Activated CD4-positive, alpha-beta memory T cell treated with anti-CD3 and anti-CD28 coated beads, Interleukin-2, amount 10 ng/mL, durations not matched to agents 7 days and 5 days (primary cell): ENCODE measurements around the gene C1QB. TPM values are rescaled to one million over a fixed set of nuclear protein-coding genes. Genes with fewer than 3 reads are reported as not detected.
"Not testable (repeated sequence)": the region's sequence is repeated elsewhere in the genome, so short reads cannot be mapped to it uniquely, and the experiment has no call there.

Source experiments
- CTCF ChIA-PET: fragments of 350-600 bp; sonication (Branson Sonifier 250); formaldehyde crosslinking; loops from one replicate; lab custom pipeline; 2021; ENCODE audit warnings: antibody characterized with exemption, inconsistent platforms; lab: Charles Lee
- POLR2A ChIA-PET: fragments of 350-600 bp; sonication (Branson Sonifier 250); formaldehyde crosslinking; loops from one replicate; lab custom pipeline; 2021; ENCODE audit warnings: antibody characterized with exemption; lab: Charles Lee
- DNase-seq: peaks from one replicate; pipeline ENCODE4 v3.0.0-alpha.2; 2020
- H3K27ac Mint-ChIP-seq: one replicate; pipeline ENCODE4 v1.8.0; 2021; ENCODE audit warnings: mild to moderate bottlenecking, mixed read lengths
- H3K27me3 Mint-ChIP-seq: one replicate; pipeline ENCODE4 v1.8.0; 2021; ENCODE audit warnings: mixed read lengths
- H3K36me3 Mint-ChIP-seq: one replicate; pipeline ENCODE4 v1.8.0; 2021; ENCODE audit warnings: low read depth, mixed read lengths
- H3K4me1 Mint-ChIP-seq: one replicate; pipeline ENCODE4 v1.8.0; 2021; ENCODE audit warnings: mixed read lengths
- H3K4me3 Mint-ChIP-seq: one replicate; pipeline ENCODE4 v1.8.0; 2021; ENCODE audit warnings: mild to moderate bottlenecking, mixed read lengths
- H3K9me3 Mint-ChIP-seq: one replicate; pipeline ENCODE4 v1.8.0; 2021; ENCODE audit warnings: mixed read lengths
- total RNA-seq, 2 experiments: library from RNA; stranded (reverse); gene quantifications; one replicate each; pipeline ENCODE4 v1.2.3, GENCODE V29; 2021

The C1QB gene
- total RNA-seq, 2 experiments from 2014 or later: not detected

- Mint-ChIP-seq H3K4me3 (no peak overlapping the region), H3K9me3 (no peaks in the 10 kb centered on the region), H3K27me3 (peaks cover 8% of the 10 kb centered on the region), H3K27ac (no peak overlapping the region), H3K4me1 (no peaks in the 10 kb centered on the region), H3K36me3 (no peaks in the 10 kb centered on the region)
- POLR2A ChIA-PET: no interaction called here
- CTCF ChIA-PET: no interaction called here
- DNase-seq: no peak
These were observed 46.9 kb downstream of the C1QB start for GRCh38 chr1:22699681-22700520.

- Mint-ChIP-seq H3K9me3 (no peaks in the 10 kb centered on the region), H3K4me3 (no peak overlapping the region), H3K36me3 (no peaks in the 10 kb centered on the region), H3K4me1 (no peaks in the 10 kb centered on the region), H3K27ac (no peak overlapping the region), H3K27me3 (peaks cover 14% of the 10 kb centered on the region)
- no peak for DNase-seq
- CTCF ChIA-PET: interaction anchor here (1.2 to 3.1 kb wide), 2 partner anchors 186 to 228 kb away, joined by 4 to 24 read pairs; no protein-coding TSS in a partner anchor
- POLR2A ChIA-PET: interaction anchor here (0.6 kb wide), 1 partner anchor 642 kb away, joined by 3 read pairs; the partner anchor contains the start of gene HNRNPR
These were observed 49.5 kb downstream of the C1QB start for GRCh38 chr1:22702296-22703085.

DNA sequence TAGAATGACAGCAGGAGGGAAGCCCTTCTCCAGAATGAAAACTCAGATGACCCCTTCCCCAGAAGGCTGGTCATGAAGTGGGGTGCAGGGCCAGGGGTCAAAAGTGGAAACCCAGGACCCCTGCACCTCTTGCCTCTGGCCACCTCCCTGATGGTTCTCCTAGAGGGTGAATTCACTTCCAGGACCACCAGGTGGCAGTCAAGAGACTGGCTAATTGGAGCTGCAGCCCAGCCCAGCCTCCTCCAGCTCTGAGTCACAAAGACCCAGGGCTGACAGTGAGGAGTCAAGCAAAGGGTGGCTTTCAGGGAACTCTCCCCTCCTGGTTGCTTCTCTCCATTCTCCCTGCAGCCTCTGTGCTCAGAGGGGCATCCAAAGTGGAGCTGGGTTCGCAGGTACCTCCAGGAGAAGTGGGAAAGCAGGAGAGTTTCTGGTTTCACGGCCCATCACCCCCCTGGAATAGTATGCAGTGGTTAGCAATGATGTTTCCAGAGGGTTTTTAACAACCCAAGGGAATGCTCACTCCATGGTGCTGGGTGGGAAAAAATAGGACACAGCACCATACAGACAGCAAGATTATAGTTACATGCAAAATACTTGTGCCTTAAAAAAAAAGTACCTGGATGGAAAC is 51.5 kb downstream of the C1QB start:
- Mint-ChIP-seq H3K27ac (no peak overlapping the region), H3K36me3 (no peaks in the 10 kb centered on the region)
- CTCF ChIA-PET: interaction anchor here (0.6 to 3.1 kb wide), 18 partner anchors 11 to 673 kb away, joined by 3 to 24 read pairs (median 4); no protein-coding TSS in a partner anchor

DNA sequence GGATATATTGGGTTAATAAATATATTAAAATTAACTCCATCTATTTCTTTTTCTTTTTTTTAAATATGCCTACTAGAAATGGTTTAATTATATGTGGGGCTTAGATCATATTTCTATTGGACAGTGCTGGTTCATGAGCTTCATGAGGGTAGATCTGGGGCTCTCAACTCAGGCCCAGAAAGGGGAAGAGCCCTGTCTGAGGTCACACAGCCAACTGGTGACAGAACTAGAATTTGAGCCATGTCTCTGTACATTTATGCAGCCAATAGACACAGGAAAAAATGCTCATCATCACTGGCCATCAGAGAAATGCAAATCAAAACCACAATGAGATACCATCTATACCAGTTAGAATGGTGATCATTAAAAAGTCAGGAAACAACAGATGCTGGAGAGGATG is 52.5 kb downstream of the C1QB start:
- peaks cover 2% of the 10 kb centered on the region for H3K36me3 Mint-ChIP-seq
- ChIA-PET POLR2A (no interaction called here), CTCF (interaction anchor here (1.5 to 3.1 kb wide), 4 partner anchors 13 to 258 kb away, joined by 5 to 24 read pairs (median 14); no protein-coding TSS in a partner anchor)
- no peak overlapping the region for H3K4me3 Mint-ChIP-seq
- no peak for DNase-seq
- H3K9me3 Mint-ChIP-seq: no peaks in the 10 kb centered on the region
- no peak overlapping the region for H3K27ac Mint-ChIP-seq
- peaks cover 11% of the 10 kb centered on the region for H3K4me1 Mint-ChIP-seq
- peaks cover 31% of the 10 kb centered on the region for H3K27me3 Mint-ChIP-seq

More for the DNA sequence above, 51.5 kb downstream of the C1QB start:
- POLR2A ChIA-PET: no interaction called here
- Mint-ChIP-seq H3K4me3 (no peak overlapping the region), H3K4me1 (peaks cover 8% of the 10 kb centered on the region), H3K9me3 (no peaks in the 10 kb centered on the region), H3K27me3 (peaks cover 26% of the 10 kb centered on the region)
- DNase-seq: peak; percentile 75

GRCh38 chr1:22706100-22706499 is 53.1 kb downstream of the C1QB start:
- H3K36me3 Mint-ChIP-seq, H3K27ac Mint-ChIP-seq, H3K9me3 Mint-ChIP-seq, H3K4me3 Mint-ChIP-seq, CTCF ChIA-PET, POLR2A ChIA-PET, DNase-seq: not testable (repeated sequence)
- H3K27me3 Mint-ChIP-seq: peaks cover 31% of the 10 kb centered on the region
- H3K4me1 Mint-ChIP-seq: peaks cover 11% of the 10 kb centered on the region

DNA sequence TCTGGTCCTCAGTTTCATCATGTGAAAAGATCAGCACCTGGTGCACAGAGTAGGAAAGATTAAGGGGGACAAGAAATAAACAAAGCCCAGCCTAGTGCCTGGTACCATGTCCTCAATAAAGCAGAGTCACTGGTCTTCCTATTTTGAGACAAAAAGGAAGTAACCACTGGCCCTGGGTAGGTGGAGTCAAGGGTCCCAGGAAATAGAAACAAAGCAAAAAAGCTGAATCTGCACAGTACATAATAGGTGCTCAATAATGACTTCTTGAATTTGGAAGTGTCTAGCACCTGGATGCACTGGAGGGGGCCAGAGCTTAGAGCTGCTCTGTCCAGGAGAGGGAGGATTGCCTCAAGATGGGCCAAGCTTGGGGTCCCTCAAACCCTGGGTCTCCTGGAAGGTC is 55.7 kb downstream of the C1QB start:
- peaks cover 49% of the 10 kb centered on the region for H3K27me3 Mint-ChIP-seq
- no peaks in the 10 kb centered on the region for H3K9me3 Mint-ChIP-seq
- H3K4me3 Mint-ChIP-seq: no peak overlapping the region
- no peak for DNase-seq
- POLR2A ChIA-PET: no interaction called here
- peaks cover 2% of the 10 kb centered on the region for H3K36me3 Mint-ChIP-seq
- H3K4me1 Mint-ChIP-seq: peaks cover 23% of the 10 kb centered on the region
- CTCF ChIA-PET: no interaction called here
- H3K27ac Mint-ChIP-seq: no peak overlapping the region

- H3K4me3 Mint-ChIP-seq: no peak overlapping the region
These were observed 56.2 kb downstream of the C1QB start for GRCh38 chr1:22709227-22709626.

DNA sequence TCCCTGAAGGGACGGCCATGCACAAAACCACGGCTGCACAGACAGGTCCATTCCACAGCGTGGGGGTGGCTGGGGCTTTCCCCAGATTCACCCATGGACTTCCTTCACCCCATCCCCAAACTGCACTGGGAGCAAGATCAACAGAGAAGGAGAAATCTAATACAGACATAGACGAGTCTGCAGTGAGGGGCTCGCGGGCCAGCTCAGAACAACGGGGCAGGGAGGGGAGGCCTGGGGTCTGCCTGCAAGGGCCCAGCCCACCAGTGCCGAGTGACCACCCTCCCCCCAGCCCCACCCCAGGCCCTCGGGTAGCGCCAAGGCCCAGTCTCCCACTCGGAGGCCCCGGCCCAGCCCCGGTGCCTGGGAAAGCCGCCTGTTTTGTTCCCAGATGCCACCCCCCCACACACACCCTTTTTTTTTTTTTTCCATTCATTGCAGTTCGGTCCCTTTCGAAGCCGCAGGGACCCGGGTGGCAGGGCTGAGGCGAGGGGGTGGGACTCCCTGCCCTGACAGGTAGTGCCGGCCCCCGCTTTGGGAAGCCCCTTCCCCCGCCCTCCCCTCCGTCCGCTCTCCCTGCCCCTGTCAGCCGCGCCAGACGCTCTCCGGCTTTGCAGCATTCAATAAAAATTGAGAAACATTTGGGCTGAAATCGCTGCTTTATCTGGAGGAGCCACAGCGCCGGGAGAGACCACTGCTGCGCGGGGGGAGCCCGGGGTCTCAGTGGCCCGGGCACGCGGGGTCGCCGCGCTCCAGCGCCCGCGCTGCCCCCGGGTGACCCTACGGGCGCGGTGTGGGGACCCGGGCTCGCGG is 57.1 kb downstream of the C1QB start:
- CTCF ChIA-PET: no interaction called here
- no peak overlapping the region for H3K4me3 Mint-ChIP-seq
- H3K4me1 Mint-ChIP-seq: peaks cover 23% of the 10 kb centered on the region
- POLR2A ChIA-PET: no interaction called here
- no peak overlapping the region for H3K27ac Mint-ChIP-seq
- H3K36me3 Mint-ChIP-seq: peaks cover 2% of the 10 kb centered on the region
- DNase-seq: no peak
- no peaks in the 10 kb centered on the region for H3K9me3 Mint-ChIP-seq
- peaks cover 59% of the 10 kb centered on the region for H3K27me3 Mint-ChIP-seq

More at GRCh38 chr1:22709227-22709626, 56.2 kb downstream of the C1QB start:
- DNase-seq: no peak
- H3K27me3 Mint-ChIP-seq: peaks cover 54% of the 10 kb centered on the region
- CTCF ChIA-PET: no interaction called here
- peaks cover 2% of the 10 kb centered on the region for H3K36me3 Mint-ChIP-seq
- H3K4me1 Mint-ChIP-seq: peaks cover 23% of the 10 kb centered on the region
- H3K27ac Mint-ChIP-seq: no peak overlapping the region
- POLR2A ChIA-PET: no interaction called here
- no peaks in the 10 kb centered on the region for H3K9me3 Mint-ChIP-seq

- POLR2A ChIA-PET: no interaction called here
- H3K27ac Mint-ChIP-seq: no peak within 1 kb of the TSS
- peak within 1 kb of the TSS; percentile 32 for H3K4me3 Mint-ChIP-seq
- CTCF ChIA-PET: no interaction called here
- no peak for DNase-seq
- H3K4me1 Mint-ChIP-seq: peaks cover 23% of the 10 kb centered on the region
- no peaks in the 10 kb centered on the region for H3K9me3 Mint-ChIP-seq
- H3K36me3 Mint-ChIP-seq: peaks cover 2% of the 10 kb centered on the region
- peaks cover 57% of the 10 kb centered on the region for H3K27me3 Mint-ChIP-seq
These were observed 57.6 kb downstream of the C1QB start, which contains the start of gene EPHB2 for GRCh38 chr1:22710701-22711049. Gene EPHB2 (plus strand): TSS chr1:22710839. CDS start chr1:22710983, 144 bp downstream.

- Mint-ChIP-seq H3K9me3 (no peaks in the 10 kb centered on the region), H3K27me3 (peaks cover 59% of the 10 kb centered on the region)
- no peak for DNase-seq
These were observed 58.0 kb downstream of the C1QB start for GRCh38 chr1:22711071-22711470.

More at GRCh38 chr1:22711071-22711470, 58.0 kb downstream of the C1QB start:
- Mint-ChIP-seq H3K27ac (no peak overlapping the region), H3K4me3 (no peak overlapping the region), H3K36me3 (peaks cover 2% of the 10 kb centered on the region), H3K4me1 (peaks cover 23% of the 10 kb centered on the region)
- POLR2A ChIA-PET: no interaction called here
- CTCF ChIA-PET: no interaction called here
